Neural cell (in vitro differentiated cells): ENCODE data around the gene C1QTNF8. TPM values are rescaled to one million over a fixed set of nuclear protein-coding genes. Genes with fewer than 3 reads are reported as not detected.

Experiments
- H2AFZ ChIP-seq: fragments of 200-600, 300-800 bp; sonication (generic), shearing (Covaris generic); 2 replicates; pipeline ENCODE4 v1.6.0; 2014; ENCODE audit warnings: low read depth, mild to moderate bottlenecking, antibody characterized with exemption, low read length, moderate library complexity
- H3F3A ChIP-seq: fragments of 200-600 bp; shearing (Covaris generic); 2 replicates; pipeline ENCODE4 v1.6.1; 2016; ENCODE audit warnings: mild to moderate bottlenecking, moderate library complexity, mixed read lengths, antibody characterized with exemption, low read length; ENCODE audit not compliant: insufficient read depth, poor library complexity, severe bottlenecking
- H3K27ac ChIP-seq: fragments of 200-600, 300-800 bp; sonication (generic), shearing (Covaris generic); 2 replicates; pipeline ENCODE4 v1.5.1; 2014; ENCODE audit warnings: mild to moderate bottlenecking, low read length, moderate library complexity
- H3K27me3 ChIP-seq: fragments of 300-800, 200-600 bp; sonication (generic), shearing (Covaris generic); 2 replicates; pipeline ENCODE4 v1.6.0; 2014; ENCODE audit warnings: mild to moderate bottlenecking, low read depth, low read length, moderate library complexity; ENCODE audit not compliant: insufficient read depth
- H3K36me3 ChIP-seq: fragments of 300-800, 200-600 bp; sonication (generic), shearing (Covaris generic); 2 replicates; pipeline ENCODE4 v1.5.1; 2014; ENCODE audit warnings: mild to moderate bottlenecking, antibody characterized with exemption, low read length, moderate library complexity; ENCODE audit not compliant: insufficient read depth
- H3K4me2 ChIP-seq: fragments of 300-800, 200-600 bp; sonication (generic), shearing (Covaris generic); 2 replicates; pipeline ENCODE4 v1.6.0; 2014; ENCODE audit warnings: mild to moderate bottlenecking, low read length
- H3K4me3 ChIP-seq: fragments of 300-800, 200-600 bp; sonication (generic), shearing (Covaris generic); 2 replicates; pipeline ENCODE4 v1.5.1; 2014; ENCODE audit warnings: mild to moderate bottlenecking, low read length, moderate library complexity
- H3K79me2 ChIP-seq: fragments of 200-600 bp; shearing (Covaris generic); replicated peaks from 2 replicates; pipeline ENCODE4 v1.6.0; 2014; ENCODE audit warnings: mild to moderate bottlenecking, low read length, moderate library complexity; ENCODE audit not compliant: insufficient read depth
- H3K9ac ChIP-seq: fragments of 300-800, 200-600 bp; sonication (generic), shearing (Covaris generic); 2 replicates; pipeline ENCODE4 v1.6.1; 2016; ENCODE audit warnings: mild to moderate bottlenecking, low read length, mixed read lengths
- H3K9me2 ChIP-seq: fragments of 200-600 bp; shearing (Covaris generic); 2 replicates; pipeline ENCODE4 v1.6.1; 2016; ENCODE audit warnings: mild to moderate bottlenecking, low read length, mixed read lengths; ENCODE audit not compliant: insufficient read depth
- H3K9me3 ChIP-seq: fragments of 200-600, 300-800 bp; sonication (generic), shearing (Covaris generic); 2 replicates; pipeline ENCODE4 v1.6.1; 2016; ENCODE audit warnings: mild to moderate bottlenecking, mixed run types, low read length, moderate library complexity, mixed read lengths
- H4K20me1 ChIP-seq: fragments of 200-600 bp; shearing (Covaris generic); 2 replicates; pipeline ENCODE4 v1.6.1; 2016; ENCODE audit warnings: mild to moderate bottlenecking, mixed run types; ENCODE audit not compliant: insufficient read depth
- EP300 ChIP-seq: fragments of 450-650 bp; conservative IDR thresholded peaks from 2 replicates; pipeline ENCODE4 v1.6.1; 2014; ENCODE audit warnings: antibody characterized with exemption, mild to moderate bottlenecking, moderate library complexity; ENCODE audit not compliant: poor library complexity, severe bottlenecking
- MXI1 ChIP-seq: fragments of 450-650 bp; conservative IDR thresholded peaks from 2 replicates; pipeline ENCODE4 v1.6.1; 2014; ENCODE audit warnings: antibody characterized with exemption, mild to moderate bottlenecking; ENCODE audit not compliant: poor library complexity, severe bottlenecking
- RAD21 ChIP-seq: fragments of 450-650 bp; conservative IDR thresholded peaks from 2 replicates; pipeline ENCODE4 v1.6.1; 2014; ENCODE audit warnings: antibody characterized with exemption, mild to moderate bottlenecking, moderate library complexity
- SMC3 ChIP-seq: fragments of 450-650 bp; conservative IDR thresholded peaks from 2 replicates; pipeline ENCODE4 v1.6.1; 2014; ENCODE audit warnings: antibody characterized with exemption, mild to moderate bottlenecking, moderate library complexity; ENCODE audit not compliant: poor library complexity
- TAF1 ChIP-seq: IDR thresholded peaks from 2 replicates; pipeline ENCODE4 v1.6.1; 2012; ENCODE audit warnings: low read depth
- polyA plus RNA-seq: library from polyadenylated mRNA; depleted of rRNA; stranded (reverse); fragments of >200 nt; gene quantifications from 2 replicates; pipeline ENCODE4 v1.2.3, GENCODE V29; 2014
- TF ChIP-seq, protein P1 (sequence below): fragments of 450-650 bp; IDR thresholded peaks from 2 replicates; pipeline ENCODE4 v1.5.1; 2014; ENCODE audit warnings: antibody characterized with exemption, mild to moderate bottlenecking, moderate library complexity; ENCODE audit not compliant: poor library complexity, severe bottlenecking
- TF ChIP-seq, protein P2 (sequence below): IDR thresholded peaks from 2 replicates; pipeline ENCODE4 v1.6.1; 2012; ENCODE audit warnings: borderline replicate concordance

Gene C1QTNF8
- polyA plus RNA-seq, 1 donor from 2014 or later, result 0.79 TPM

DNA sequence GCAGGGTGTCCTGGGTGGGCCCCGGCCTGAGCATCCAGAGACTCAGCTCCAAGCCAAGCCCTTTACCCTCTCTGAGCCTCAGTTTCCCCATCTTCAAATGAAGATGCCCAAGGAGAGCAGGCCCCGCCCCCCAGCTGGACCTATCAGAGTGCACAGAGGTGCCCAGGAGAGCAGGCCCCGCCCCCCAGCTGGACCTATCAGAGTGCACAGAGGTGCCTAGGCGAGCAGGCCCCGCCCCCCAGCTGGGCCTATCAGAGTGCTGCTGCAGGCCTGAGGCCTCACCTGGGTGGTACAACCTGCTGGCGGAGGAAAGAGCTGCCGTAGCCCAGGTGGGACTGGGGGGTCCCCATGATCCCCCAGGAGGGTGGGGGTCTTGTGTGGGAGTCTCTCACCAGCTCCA is 26.9 kb downstream of the C1QTNF8 start:
- Histone ChIP-seq H3K4me3 (no peak overlapping the region), H3K79me2 (no peaks in the 10 kb centered on the region), H3K9me3 (no peaks in the 10 kb centered on the region), H3K4me2 (no peak overlapping the region), H3K9ac (no peak overlapping the region), H4K20me1 (no peaks in the 10 kb centered on the region), H3K9me2 (no peaks in the 10 kb centered on the region), H3K27ac (no peak overlapping the region), H3F3A (no peaks in the 10 kb centered on the region), H3K36me3 (no peaks in the 10 kb centered on the region), H3K27me3 (peaks cover 20% of the 10 kb centered on the region), H2AFZ (no peak overlapping the region)
- TF ChIP-seq, protein P1, sequence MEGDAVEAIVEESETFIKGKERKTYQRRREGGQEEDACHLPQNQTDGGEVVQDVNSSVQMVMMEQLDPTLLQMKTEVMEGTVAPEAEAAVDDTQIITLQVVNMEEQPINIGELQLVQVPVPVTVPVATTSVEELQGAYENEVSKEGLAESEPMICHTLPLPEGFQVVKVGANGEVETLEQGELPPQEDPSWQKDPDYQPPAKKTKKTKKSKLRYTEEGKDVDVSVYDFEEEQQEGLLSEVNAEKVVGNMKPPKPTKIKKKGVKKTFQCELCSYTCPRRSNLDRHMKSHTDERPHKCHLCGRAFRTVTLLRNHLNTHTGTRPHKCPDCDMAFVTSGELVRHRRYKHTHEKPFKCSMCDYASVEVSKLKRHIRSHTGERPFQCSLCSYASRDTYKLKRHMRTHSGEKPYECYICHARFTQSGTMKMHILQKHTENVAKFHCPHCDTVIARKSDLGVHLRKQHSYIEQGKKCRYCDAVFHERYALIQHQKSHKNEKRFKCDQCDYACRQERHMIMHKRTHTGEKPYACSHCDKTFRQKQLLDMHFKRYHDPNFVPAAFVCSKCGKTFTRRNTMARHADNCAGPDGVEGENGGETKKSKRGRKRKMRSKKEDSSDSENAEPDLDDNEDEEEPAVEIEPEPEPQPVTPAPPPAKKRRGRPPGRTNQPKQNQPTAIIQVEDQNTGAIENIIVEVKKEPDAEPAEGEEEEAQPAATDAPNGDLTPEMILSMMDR, result no peak
- TF ChIP-seq MXI1 (no peak), TAF1 (no peak), RAD21 (no peak), SMC3 (no peak), EP300 (no peak)
- TF ChIP-seq, protein P2, sequence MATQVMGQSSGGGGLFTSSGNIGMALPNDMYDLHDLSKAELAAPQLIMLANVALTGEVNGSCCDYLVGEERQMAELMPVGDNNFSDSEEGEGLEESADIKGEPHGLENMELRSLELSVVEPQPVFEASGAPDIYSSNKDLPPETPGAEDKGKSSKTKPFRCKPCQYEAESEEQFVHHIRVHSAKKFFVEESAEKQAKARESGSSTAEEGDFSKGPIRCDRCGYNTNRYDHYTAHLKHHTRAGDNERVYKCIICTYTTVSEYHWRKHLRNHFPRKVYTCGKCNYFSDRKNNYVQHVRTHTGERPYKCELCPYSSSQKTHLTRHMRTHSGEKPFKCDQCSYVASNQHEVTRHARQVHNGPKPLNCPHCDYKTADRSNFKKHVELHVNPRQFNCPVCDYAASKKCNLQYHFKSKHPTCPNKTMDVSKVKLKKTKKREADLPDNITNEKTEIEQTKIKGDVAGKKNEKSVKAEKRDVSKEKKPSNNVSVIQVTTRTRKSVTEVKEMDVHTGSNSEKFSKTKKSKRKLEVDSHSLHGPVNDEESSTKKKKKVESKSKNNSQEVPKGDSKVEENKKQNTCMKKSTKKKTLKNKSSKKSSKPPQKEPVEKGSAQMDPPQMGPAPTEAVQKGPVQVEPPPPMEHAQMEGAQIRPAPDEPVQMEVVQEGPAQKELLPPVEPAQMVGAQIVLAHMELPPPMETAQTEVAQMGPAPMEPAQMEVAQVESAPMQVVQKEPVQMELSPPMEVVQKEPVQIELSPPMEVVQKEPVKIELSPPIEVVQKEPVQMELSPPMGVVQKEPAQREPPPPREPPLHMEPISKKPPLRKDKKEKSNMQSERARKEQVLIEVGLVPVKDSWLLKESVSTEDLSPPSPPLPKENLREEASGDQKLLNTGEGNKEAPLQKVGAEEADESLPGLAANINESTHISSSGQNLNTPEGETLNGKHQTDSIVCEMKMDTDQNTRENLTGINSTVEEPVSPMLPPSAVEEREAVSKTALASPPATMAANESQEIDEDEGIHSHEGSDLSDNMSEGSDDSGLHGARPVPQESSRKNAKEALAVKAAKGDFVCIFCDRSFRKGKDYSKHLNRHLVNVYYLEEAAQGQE, result no peak

DNA sequence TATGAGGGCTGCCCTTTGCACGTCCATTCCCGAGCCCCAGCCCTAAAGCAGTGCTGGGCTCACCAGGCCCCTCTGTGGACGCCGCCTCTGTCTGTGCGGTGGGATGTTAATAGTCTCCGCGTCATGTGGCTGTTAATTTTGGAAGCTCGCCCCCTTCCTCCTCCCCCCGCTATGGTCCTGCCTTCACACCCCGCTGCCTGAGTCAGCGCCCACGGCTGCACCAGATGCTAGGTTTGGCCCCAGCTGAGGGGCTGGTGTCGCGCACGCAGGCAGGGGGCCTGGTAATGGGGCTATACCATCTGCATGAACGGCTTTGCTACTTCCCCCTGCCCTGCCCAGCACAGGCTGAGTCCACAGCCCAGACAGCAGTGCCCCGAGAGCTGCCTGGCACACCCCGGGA is 27.6 kb downstream of the C1QTNF8 start:
- Histone ChIP-seq H3K9me2 (no peaks in the 10 kb centered on the region), H3K79me2 (no peaks in the 10 kb centered on the region), H3K36me3 (no peaks in the 10 kb centered on the region), H3K9me3 (no peaks in the 10 kb centered on the region), H3K4me2 (no peak overlapping the region), H3K9ac (no peak overlapping the region), H4K20me1 (no peaks in the 10 kb centered on the region), H3F3A (no peaks in the 10 kb centered on the region), H2AFZ (no peak overlapping the region), H3K27ac (no peak overlapping the region), H3K27me3 (peaks cover 16% of the 10 kb centered on the region), H3K4me3 (no peak overlapping the region)
- TF ChIP-seq MXI1, result no peak

GRCh38 chr16:1067629-1068028 is 28.4 kb downstream of the C1QTNF8 start:
- Histone ChIP-seq H4K20me1 (no peaks in the 10 kb centered on the region), H3F3A (no peaks in the 10 kb centered on the region), H3K79me2 (no peaks in the 10 kb centered on the region), H3K36me3 (no peaks in the 10 kb centered on the region), H3K27me3 (peaks cover 9% of the 10 kb centered on the region), H2AFZ (no peak overlapping the region), H3K4me2 (no peak overlapping the region), H3K9ac (no peak overlapping the region), H3K9me2 (no peaks in the 10 kb centered on the region), H3K27ac (no peak overlapping the region), H3K9me3 (no peaks in the 10 kb centered on the region), H3K4me3 (no peak overlapping the region)
- TF ChIP-seq, protein P2, result no peak
- TF ChIP-seq SMC3 (no peak), MXI1 (no peak), RAD21 (no peak)
